KOPT-K1 (cell line): ENCODE results near the gene MSH3.
A peak's percentile ranks its signal among the peaks of the same experiment; 100 is the strongest.
"Not testable (repeated sequence)": the region's sequence is repeated elsewhere in the genome, so short reads cannot be mapped to it uniquely, and the experiment has no call there.

Source experiments
- H3K27ac ChIP-seq: fragments of 200-600 bp; sonication (generic); 2 replicates; pipeline ENCODE4 v1.5.1; 2016; ENCODE audit warnings: antibody characterized with exemption, mild to moderate bottlenecking, low read depth, low read length; ENCODE audit not compliant: poor library complexity, severe bottlenecking
- H3K36me3 ChIP-seq: fragments of 200-600 bp; sonication (generic); 2 replicates; pipeline ENCODE4 v1.5.1; 2017; ENCODE audit warnings: antibody characterized with exemption, mild to moderate bottlenecking, low read length, moderate library complexity; ENCODE audit not compliant: insufficient read depth
- H3K9me3 ChIP-seq: fragments of 200-600 bp; sonication (generic); 2 replicates; pipeline ENCODE4 v1.5.1; 2017; ENCODE audit warnings: antibody characterized with exemption, low read length, mild to moderate bottlenecking; ENCODE audit not compliant: insufficient read depth, poor library complexity, severe bottlenecking

The MSH3 gene

DNA sequence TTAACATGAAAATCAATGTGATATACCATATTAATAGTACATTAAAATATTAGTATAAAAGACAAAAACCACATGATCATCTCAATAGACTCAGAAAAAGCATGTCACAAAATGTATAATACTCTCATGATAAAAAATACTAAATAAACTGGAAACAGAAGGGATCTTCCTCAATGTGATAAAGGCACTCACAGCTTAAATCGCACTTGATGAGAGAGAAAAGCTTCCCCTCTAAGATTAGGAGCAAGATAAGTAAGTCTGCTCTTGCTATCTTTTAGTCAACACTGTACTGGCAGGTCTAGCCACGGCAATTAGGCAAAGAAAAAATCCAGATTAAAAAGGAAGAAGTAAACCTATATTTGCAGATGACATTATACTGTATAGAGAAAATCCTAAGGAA is 21.8 kb upstream of the MSH3 start:
- Histone ChIP-seq H3K9me3 (no peaks in the 10 kb centered on the region), H3K27ac (no peak overlapping the region), H3K36me3 (peaks cover 90% of the 10 kb centered on the region)

DNA sequence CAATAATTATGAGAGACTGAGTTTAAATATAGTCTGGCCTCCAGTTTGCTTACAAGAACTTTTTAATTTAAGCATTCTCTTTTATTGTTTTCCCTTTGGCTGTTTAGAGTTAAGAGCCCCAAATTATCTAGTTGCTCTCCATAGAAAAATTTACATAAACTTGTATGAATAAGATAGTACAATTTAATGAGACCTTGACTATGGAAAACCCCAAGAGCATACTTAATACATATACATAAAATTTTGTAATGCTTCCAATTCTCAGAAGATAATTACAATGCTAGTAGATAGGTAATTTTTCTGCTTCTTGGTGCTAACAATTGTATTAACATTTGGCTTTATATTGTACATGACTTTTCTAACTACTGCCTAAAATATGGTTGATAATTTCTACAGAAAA is 20.3 kb upstream of the MSH3 start:
- Histone ChIP-seq H3K9me3 (no peaks in the 10 kb centered on the region), H3K36me3 (peaks cover 91% of the 10 kb centered on the region), H3K27ac (no peak overlapping the region)

DNA sequence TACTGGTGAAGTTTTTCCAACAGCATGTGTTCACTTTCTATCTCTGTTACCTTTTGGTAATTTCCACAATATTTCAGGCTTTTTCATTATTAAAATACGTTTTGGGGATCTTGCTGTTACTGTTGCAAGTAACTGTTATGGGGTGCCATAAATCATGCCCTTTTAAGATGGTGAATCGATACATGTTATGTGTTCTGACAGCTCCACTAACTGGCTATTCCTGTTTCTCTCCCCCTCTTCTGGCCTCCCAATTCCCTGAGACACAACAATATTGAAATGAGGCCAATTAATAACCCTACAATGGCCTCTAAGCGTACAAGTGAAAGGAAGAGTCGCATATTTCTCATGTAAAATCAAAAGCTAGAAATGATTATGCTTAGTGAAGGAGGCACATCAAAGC is 13.1 kb upstream of the MSH3 start:
- Histone ChIP-seq H3K36me3 (peaks cover 19% of the 10 kb centered on the region), H3K9me3 (no peaks in the 10 kb centered on the region), H3K27ac (no peak overlapping the region)

DNA sequence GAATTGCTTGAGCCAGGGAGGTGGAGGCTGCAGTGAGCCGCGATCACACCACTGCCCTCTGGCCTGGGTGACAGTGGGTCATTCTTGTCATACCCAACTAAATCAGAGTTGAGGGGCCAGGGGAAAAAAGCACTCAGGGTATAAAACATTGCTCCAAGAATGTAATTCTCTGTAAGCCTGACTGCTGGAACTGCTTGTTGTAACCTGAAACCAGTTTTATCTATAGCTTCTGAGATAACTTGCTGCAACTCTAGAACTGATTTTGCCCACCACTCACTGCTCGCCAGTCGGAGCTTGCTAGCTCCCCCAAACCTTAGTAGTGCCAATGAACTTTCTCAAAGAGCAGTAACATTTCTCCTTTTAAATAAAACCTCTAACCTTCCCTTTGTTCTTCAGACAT is 9.6 kb upstream of the MSH3 start:
- no peaks in the 10 kb centered on the region; the same call in none of the 2 replicates for H3K36me3 ChIP-seq
- no peaks in the 10 kb centered on the region for H3K9me3 ChIP-seq
- H3K27ac ChIP-seq, result no peak overlapping the region

DNA sequence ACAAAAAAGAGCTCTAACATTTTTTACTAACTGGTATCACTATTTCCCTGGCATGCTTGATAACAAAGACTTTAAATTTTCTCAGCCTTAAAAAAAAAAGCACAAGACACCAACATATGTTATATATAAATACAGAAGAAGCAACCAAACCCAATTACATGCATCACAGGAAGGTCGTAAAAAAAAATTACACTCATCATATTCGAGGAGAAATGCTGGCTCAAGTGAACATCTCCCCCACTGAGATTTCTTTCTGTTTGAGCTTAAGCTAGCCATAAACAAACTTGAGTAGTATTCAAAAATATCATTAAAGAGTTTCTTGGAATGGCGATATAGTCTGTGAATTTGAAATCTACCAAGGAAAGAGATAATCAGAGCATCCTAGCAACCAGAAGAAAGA is 7.5 kb upstream of the MSH3 start:
- Histone ChIP-seq H3K36me3 (no peaks in the 10 kb centered on the region; the same call in none of the 2 replicates), H3K9me3 (no peaks in the 10 kb centered on the region), H3K27ac (no peak overlapping the region)

DNA sequence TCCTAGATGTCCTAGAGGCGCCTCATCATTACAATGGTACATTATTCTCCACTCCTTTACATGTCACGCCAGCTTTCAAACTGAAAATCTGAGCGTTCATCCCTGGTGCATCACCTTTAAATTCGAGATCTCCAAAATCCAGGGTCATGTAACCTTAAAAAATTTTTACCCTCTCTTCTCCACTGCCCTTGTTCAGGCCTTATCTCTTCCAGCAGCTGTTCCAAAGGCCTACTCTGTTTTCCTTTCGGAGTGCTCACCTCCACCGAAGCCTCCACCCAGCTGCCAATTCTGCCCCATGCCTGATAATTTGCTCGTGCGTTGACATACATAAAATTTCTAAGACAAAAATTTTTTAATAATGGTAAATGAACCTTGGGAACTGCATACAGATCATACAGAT is 950 bp upstream of the MSH3 start:
- Histone ChIP-seq H3K36me3 (peaks cover 16% of the 10 kb centered on the region), H3K9me3 (no peaks in the 10 kb centered on the region), H3K27ac (peak overlapping the region; percentile 97)

DNA sequence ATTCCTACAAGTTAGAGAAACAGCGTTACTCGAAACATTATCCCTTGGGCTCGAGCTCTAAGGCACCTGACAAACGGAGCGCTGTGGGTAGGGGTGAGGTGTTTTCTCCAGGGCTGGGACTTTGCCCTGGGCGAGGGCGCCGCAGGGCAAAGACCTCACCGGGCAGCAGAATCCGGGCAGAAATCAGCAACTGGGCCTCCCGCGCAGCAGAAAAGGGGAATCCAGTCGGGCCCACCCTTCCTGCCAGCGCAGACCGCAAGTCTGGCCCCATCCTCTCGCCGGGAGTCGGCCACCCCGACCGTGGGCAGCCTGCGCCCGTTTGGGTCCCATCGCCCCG is 430 bp upstream of the MSH3 start:
- Histone ChIP-seq H3K27ac (peak overlapping the region; percentile 97), H3K36me3 (peaks cover 22% of the 10 kb centered on the region), H3K9me3 (no peaks in the 10 kb centered on the region)

DNA sequence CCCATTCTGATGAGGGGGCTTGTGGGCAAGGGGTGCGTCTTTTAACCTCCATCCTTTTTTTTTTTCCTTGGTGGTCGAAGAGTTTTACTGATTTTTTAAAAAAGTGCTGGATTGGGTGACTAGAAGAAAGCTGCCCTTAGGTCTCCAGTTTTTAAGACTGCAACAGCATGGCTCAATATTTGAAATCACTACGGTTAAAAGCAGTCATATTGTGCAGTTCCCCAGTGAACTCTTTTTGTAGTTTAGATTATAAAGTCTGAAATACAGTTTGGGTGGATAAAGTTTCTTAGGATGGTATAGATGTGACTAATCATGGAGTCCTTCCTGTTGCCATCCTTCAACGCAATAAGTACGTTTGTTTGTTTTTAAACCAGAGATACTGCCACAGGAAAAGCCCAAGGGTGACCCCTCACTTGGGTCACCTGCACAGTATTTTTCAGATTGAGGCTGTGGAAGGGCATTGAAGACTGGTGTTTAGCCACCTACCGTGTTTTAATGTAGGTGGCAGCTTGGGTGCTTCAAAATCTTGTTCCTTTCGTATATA is 851 bp downstream of the MSH3 start:
- peaks cover 34% of the 10 kb centered on the region for H3K36me3 ChIP-seq
- H3K27ac ChIP-seq, result peak overlapping the region; percentile 97
- no peaks in the 10 kb centered on the region for H3K9me3 ChIP-seq

DNA sequence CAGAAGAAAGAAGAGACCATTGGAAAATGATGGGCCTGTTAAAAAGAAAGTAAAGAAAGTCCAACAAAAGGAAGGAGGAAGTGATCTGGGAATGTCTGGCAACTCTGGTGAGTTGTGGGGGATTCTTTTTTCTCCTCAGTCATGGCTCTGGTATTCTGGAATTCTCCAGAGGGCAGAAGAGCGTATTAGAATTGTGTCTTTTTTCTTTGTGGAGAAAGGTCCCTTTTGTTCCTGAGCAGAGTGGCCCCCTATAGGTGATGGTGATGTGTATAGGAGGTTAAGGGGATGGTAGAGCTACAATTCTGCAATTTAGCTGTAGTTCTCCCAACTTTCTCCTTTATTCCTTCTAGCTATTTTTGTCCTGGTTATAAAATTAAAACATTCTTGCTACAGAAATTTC is 2.0 kb downstream of the MSH3 start:
- H3K36me3 ChIP-seq, result peaks cover 46% of the 10 kb centered on the region
- no peaks in the 10 kb centered on the region for H3K9me3 ChIP-seq
- H3K27ac ChIP-seq, result peak overlapping the region; percentile 97

DNA sequence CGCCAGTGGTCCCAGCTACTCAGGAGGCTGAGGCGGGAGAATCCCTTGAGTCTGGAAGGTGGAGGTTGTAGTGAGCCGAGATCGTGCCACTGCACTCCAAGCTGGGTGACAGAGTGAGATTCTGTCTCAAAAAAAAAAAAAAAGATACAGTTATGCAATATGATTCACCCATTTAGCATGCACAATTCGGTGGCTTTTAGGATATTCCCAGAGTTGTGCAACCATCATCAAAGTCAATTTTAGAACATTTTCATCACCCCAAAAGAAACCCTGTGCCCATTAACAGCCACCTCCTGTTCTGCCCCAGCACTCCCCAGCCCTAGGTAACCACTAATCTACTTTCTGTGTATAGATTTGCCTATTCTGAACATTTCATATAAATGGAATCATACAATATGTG is 4.7 kb downstream of the MSH3 start:
- Histone ChIP-seq H3K9me3 (no peaks in the 10 kb centered on the region), H3K27ac (no peak overlapping the region), H3K36me3 (peaks cover 72% of the 10 kb centered on the region)

DNA sequence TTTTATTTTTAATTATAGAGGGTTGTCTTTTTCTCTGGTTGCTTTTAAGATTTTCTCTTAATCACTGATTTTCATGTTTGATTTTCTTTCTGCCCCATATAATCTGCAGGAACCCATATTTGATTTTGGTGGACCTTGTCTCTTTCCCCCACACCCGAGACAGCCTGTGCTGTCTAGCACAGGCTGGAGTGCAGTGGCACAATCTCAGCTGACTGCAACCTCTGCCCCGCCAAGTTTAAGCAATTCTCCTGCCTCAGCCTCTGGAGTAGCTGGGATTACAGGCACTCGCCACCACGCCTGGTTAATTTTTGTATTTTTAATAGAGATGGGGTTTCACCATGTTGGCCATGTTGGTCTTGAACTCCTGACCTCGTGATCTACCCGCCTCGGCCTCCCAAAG is 6.2 kb downstream of the MSH3 start:
- peaks cover 88% of the 10 kb centered on the region for H3K36me3 ChIP-seq
- H3K27ac ChIP-seq, H3K9me3 ChIP-seq: not testable (repeated sequence)

DNA sequence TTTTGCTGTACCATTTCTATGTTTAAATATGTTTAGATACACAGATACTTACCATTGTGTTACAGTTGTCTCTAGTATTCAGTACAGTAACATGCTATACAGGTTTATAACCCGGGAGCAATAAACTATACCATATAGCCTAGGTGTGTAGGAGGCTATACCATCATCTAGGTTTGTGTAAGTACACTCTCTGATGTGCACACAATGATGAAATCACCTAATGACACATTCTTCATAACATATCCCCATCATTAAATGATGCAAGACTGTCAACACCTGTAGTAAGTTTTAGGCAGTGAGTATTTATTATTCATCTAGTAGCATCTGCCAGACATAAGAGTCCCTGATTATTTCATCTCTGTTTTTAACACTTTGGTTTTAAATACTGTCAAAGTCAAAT is 7.7 kb downstream of the MSH3 start:
- Histone ChIP-seq H3K27ac (no peak overlapping the region), H3K36me3 (peaks cover 100% of the 10 kb centered on the region), H3K9me3 (no peaks in the 10 kb centered on the region)

DNA sequence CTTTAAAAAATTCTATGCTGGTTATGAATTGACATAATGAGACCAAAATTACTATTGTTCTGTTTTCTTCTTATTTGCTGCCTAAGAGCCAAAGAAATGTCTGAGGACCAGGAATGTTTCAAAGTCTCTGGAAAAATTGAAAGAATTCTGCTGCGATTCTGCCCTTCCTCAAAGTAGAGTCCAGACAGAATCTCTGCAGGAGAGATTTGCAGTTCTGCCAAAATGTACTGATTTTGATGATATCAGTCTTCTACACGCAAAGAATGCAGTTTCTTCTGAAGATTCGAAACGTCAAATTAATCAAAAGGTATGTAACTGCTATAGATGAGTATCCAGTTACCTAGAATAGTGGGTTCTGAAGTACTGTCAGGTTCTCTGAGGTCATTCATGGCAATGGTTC is 10.6 kb downstream of the MSH3 start:
- no peaks in the 10 kb centered on the region for H3K9me3 ChIP-seq
- H3K27ac ChIP-seq, result no peak overlapping the region
- peaks cover 92% of the 10 kb centered on the region for H3K36me3 ChIP-seq

DNA sequence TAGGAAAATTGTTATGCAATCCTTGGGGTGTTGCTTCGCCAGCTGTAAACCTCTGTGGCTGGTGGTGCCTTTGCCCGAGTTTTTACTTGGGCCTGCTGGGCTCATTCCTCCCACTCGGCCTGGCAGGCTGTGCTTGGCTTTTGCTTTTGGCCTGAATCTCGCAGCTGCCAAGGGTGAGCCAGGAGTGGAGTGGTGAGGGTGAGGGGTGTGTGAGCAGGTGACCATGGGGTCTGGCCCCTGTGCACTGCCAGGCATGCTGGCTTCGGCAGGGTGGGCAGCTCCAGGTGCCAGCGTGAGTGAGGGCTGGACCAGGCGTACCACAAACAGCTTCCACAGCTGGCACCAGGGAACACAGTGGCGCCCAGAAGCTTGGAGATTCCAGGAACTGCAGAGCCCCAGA is 12.9 kb downstream of the MSH3 start:
- Histone ChIP-seq H3K36me3 (peaks cover 92% of the 10 kb centered on the region), H3K9me3 (no peaks in the 10 kb centered on the region), H3K27ac (no peak overlapping the region)

DNA sequence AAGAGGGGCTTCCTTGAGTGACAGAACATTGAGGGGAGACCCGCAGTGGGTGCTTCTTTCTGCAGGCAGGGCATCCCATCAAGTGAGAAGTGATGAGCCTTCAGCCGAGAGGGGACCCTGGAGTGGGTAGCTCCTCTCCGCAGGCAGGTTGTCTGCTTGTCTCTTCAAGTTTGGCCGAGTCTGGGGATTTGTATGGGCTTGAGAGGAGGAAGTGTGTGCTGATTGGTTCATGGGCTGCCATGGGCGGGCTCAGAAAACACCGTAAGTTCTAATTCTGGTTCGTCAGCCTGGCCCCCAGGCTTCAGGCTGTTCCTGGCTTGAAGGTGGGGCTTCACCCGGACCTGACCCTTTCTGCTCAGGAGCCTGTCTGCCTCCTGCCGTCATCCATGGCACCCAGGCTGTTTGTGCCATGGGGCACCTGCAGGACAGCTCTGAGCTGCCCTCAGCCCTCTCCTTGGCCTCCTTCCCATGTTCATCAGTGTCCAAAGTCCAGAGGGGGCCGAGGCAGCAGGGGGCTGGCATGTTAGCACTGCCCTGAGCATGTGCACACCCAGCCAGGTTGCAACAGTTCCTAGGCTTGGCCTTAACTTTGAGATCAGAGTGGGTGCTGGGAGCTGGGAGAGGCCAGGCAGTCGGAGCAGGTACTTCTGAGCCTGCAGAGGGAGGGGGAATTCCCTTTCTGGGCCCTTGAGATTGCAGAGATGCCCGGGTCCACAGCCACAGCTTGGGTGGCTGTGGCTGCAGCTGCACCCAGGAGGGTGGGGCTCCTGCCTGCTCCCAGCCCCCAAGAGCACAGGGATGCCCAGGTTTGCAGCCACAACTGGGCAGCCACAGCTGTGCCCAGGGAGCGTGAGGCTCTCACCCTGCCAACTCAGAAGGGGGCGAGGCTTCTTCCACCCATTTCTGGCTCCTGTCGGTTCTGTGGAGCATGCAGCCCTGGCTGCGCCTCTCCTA is 13.8 kb downstream of the MSH3 start:
- Histone ChIP-seq H3K27ac (peak overlapping the region; percentile 22), H3K9me3 (no peaks in the 10 kb centered on the region), H3K36me3 (peaks cover 92% of the 10 kb centered on the region)
